HEK293 (cell line): Measurements from ENCODE around the gene GET3.

Experiments used
- CTCF ChIP-seq: fragments of 450-650 bp; formaldehyde crosslinking; IDR thresholded peaks from 2 replicates; pipeline ENCODE4 v1.5.1; 2016; ENCODE audit warnings: missing biosample characterization, missing genetic modification characterization
- GLIS1 ChIP-seq: fragments of 450-650 bp; formaldehyde crosslinking; IDR thresholded peaks from 2 replicates; pipeline ENCODE4 v1.5.1; 2016; ENCODE audit warnings: missing biosample characterization, missing genetic modification characterization
- KLF1 ChIP-seq: fragments of 450-650 bp; formaldehyde crosslinking; IDR thresholded peaks from 2 replicates; pipeline ENCODE4 v1.5.1; 2016; ENCODE audit warnings: missing biosample characterization, missing genetic modification characterization
- KLF16 ChIP-seq: fragments of 450-650 bp; formaldehyde crosslinking; IDR thresholded peaks from 2 replicates; pipeline ENCODE4 v1.5.1; 2017; ENCODE audit warnings: missing biosample characterization, missing genetic modification characterization
- KLF7 ChIP-seq: fragments of 450-650 bp; formaldehyde crosslinking; IDR thresholded peaks from 2 replicates; pipeline ENCODE4 v1.5.1; 2016; ENCODE audit warnings: missing biosample characterization, missing genetic modification characterization, borderline replicate concordance
- KLF9 ChIP-seq: fragments of 450-650 bp; formaldehyde crosslinking; IDR thresholded peaks from 2 replicates; pipeline ENCODE4 v1.5.1; 2016; ENCODE audit warnings: missing biosample characterization, missing genetic modification characterization, low read depth
- MEIS1 ChIP-seq: sonication (generic); formaldehyde crosslinking; IDR thresholded peaks from 2 replicates; pipeline ENCODE4 v1.8.1; 2022; ENCODE audit warnings: missing genetic modification reagents, mild to moderate bottlenecking, borderline replicate concordance
- MYNN ChIP-seq: fragments of 450-650 bp; formaldehyde crosslinking; IDR thresholded peaks from 2 replicates; pipeline ENCODE4 v1.5.1; 2016; ENCODE audit warnings: missing biosample characterization, missing genetic modification characterization, borderline replicate concordance
- OVOL3 ChIP-seq: fragments of 450-650 bp; formaldehyde crosslinking; IDR thresholded peaks from 2 replicates; pipeline ENCODE4 v1.5.1; 2016; ENCODE audit warnings: missing biosample characterization, missing genetic modification characterization
- PATZ1 ChIP-seq: fragments of 450-650 bp; formaldehyde crosslinking; IDR thresholded peaks from 2 replicates; pipeline ENCODE4 v1.5.1; 2016; ENCODE audit warnings: missing biosample characterization, missing genetic modification characterization
- PRDM1 ChIP-seq: fragments of 450-650 bp; formaldehyde crosslinking; IDR thresholded peaks from 2 replicates; pipeline ENCODE4; 2016; ENCODE audit warnings: missing biosample characterization, missing genetic modification characterization
- SCRT1 ChIP-seq: fragments of 450-650 bp; formaldehyde crosslinking; IDR thresholded peaks from 2 replicates; pipeline ENCODE4 v1.5.1; 2016; ENCODE audit warnings: missing biosample characterization, missing genetic modification characterization, borderline replicate concordance
- TRIM28 ChIP-seq: IDR thresholded peaks from 2 replicates; pipeline ENCODE4 v1.6.1; 2011; ENCODE audit warnings: low read length, control low read depth, borderline replicate concordance
- WT1 ChIP-seq: fragments of 450-650 bp; formaldehyde crosslinking; IDR thresholded peaks from 2 replicates; pipeline ENCODE4 v1.5.1; 2016; ENCODE audit warnings: missing biosample characterization, missing genetic modification characterization
- ZBTB8A ChIP-seq: fragments of 450-650 bp; formaldehyde crosslinking; IDR thresholded peaks from 2 replicates; pipeline ENCODE4 v1.5.1; 2016; ENCODE audit warnings: missing biosample characterization, missing genetic modification characterization
- ZFP69B ChIP-seq: fragments of 450-650 bp; formaldehyde crosslinking; IDR thresholded peaks from 2 replicates; pipeline ENCODE4 v1.5.1; 2016; ENCODE audit warnings: missing biosample characterization, missing genetic modification characterization
- ZNF175 ChIP-seq: fragments of 450-650 bp; formaldehyde crosslinking; IDR thresholded peaks from 2 replicates; pipeline ENCODE4 v1.5.1; 2016; ENCODE audit warnings: missing biosample characterization, missing genetic modification characterization
- ZNF2 ChIP-seq: fragments of 450-650 bp; formaldehyde crosslinking; IDR thresholded peaks from 2 replicates; pipeline ENCODE4 v1.5.1; 2016; ENCODE audit warnings: missing biosample characterization, missing genetic modification characterization
- ZNF433 ChIP-seq: fragments of 450-650 bp; formaldehyde crosslinking; IDR thresholded peaks from 2 replicates; pipeline ENCODE4 v1.5.1; 2016; ENCODE audit warnings: missing biosample characterization, missing genetic modification characterization, low read depth
- ZNF48 ChIP-seq: fragments of 450-650 bp; formaldehyde crosslinking; IDR thresholded peaks from 2 replicates; pipeline ENCODE4 v1.5.1; 2016; ENCODE audit warnings: missing biosample characterization, missing genetic modification characterization
- ZNF600 ChIP-seq: fragments of 450-650 bp; formaldehyde crosslinking; IDR thresholded peaks from 2 replicates; pipeline ENCODE4 v1.5.1; 2016; ENCODE audit warnings: missing biosample characterization, missing genetic modification characterization
- ZNF791 ChIP-seq: fragments of 450-650 bp; formaldehyde crosslinking; IDR thresholded peaks from 2 replicates; pipeline ENCODE4 v1.5.1; 2016; ENCODE audit warnings: missing biosample characterization, missing genetic modification characterization
- TF ChIP-seq, protein P1 (sequence below): fragments of 450-650 bp; formaldehyde crosslinking; IDR thresholded peaks from 2 replicates; pipeline ENCODE4 v1.5.1; 2017; ENCODE audit warnings: missing biosample characterization, missing genetic modification characterization
- TF ChIP-seq, protein P2 (sequence below): fragments of 450-650 bp; formaldehyde crosslinking; IDR thresholded peaks from 2 replicates; pipeline ENCODE4 v1.5.1; 2016; ENCODE audit warnings: missing biosample characterization, missing genetic modification characterization, low read depth
- TF ChIP-seq, protein P3 (sequence below): fragments of 450-650 bp; formaldehyde crosslinking; IDR thresholded peaks from 2 replicates; pipeline ENCODE4 v1.5.1; 2016; ENCODE audit warnings: missing biosample characterization, missing genetic modification characterization
- TF ChIP-seq, protein P4 (sequence below): fragments of 450-650 bp; formaldehyde crosslinking; IDR thresholded peaks from 2 replicates; pipeline ENCODE4 v1.5.1; 2016; ENCODE audit warnings: missing biosample characterization, missing genetic modification characterization
- TF ChIP-seq, protein P5 (sequence below): fragments of 450-650 bp; formaldehyde crosslinking; IDR thresholded peaks from 2 replicates; pipeline ENCODE4 v1.5.1; 2016; ENCODE audit warnings: missing biosample characterization, missing genetic modification characterization

Gene GET3

DNA sequence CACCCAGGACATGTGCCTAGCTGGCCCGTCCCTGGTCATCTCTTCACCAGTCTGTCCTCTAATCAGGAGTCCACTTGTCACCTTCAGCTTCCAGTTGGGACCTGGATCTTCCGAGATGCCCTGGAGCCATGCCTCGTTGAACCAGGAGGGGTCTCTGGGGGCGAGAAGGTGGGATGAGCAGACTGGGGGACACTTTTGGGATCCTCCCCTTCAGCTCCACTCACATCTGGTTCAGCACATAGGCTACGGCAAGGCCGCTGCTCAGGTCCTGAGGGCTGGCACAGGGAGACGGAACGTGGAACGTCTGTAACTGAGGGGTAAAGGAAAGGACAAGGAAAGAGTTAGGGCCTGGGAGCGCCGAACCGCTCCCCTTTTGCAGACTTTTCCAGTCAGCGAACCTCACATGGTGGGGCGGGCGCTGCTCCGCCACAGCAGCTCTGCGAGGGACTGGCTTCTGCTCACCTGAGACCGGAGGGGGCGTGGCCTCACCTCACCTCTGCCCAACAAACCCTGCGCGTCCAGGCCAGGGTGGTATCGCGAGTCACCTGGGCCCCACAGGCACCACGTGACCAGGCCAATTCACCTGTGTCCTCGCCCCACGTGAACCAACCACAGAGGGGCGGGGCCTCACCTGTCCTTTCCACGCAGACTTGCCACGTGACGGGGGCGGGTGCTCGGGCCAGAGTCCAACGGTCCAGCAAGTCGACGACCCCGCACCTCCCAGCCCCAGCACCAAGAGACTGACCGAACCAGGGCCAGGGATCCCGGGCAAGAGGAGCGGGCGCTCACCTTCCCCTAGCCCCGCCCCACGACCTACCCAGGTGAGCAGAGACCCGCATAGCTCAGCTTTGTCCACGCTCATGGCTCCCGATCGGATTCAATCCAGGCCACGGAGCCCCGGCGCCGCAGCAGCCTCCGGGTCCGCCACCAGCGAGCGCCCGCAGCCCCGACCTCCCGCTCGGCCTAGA lies 37.6 kb downstream of the GET3 start, which contains the start of gene HOOK2 (continued):
- TF ChIP-seq, protein P1, sequence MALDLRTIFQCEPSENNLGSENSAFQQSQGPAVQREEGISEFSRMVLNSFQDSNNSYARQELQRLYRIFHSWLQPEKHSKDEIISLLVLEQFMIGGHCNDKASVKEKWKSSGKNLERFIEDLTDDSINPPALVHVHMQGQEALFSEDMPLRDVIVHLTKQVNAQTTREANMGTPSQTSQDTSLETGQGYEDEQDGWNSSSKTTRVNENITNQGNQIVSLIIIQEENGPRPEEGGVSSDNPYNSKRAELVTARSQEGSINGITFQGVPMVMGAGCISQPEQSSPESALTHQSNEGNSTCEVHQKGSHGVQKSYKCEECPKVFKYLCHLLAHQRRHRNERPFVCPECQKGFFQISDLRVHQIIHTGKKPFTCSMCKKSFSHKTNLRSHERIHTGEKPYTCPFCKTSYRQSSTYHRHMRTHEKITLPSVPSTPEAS (tag by site-specific recombination) = no peak
- TF ChIP-seq, protein P2, sequence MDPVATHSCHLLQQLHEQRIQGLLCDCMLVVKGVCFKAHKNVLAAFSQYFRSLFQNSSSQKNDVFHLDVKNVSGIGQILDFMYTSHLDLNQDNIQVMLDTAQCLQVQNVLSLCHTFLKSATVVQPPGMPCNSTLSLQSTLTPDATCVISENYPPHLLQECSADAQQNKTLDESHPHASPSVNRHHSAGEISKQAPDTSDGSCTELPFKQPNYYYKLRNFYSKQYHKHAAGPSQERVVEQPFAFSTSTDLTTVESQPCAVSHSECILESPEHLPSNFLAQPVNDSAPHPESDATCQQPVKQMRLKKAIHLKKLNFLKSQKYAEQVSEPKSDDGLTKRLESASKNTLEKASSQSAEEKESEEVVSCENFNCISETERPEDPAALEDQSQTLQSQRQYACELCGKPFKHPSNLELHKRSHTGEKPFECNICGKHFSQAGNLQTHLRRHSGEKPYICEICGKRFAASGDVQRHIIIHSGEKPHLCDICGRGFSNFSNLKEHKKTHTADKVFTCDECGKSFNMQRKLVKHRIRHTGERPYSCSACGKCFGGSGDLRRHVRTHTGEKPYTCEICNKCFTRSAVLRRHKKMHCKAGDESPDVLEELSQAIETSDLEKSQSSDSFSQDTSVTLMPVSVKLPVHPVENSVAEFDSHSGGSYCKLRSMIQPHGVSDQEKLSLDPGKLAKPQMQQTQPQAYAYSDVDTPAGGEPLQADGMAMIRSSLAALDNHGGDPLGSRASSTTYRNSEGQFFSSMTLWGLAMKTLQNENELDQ (tag by site-specific recombination) = no peak
- no peak for TF ChIP-seq ZNF175 (tag by site-specific recombination)
- TF ChIP-seq, protein P3, sequence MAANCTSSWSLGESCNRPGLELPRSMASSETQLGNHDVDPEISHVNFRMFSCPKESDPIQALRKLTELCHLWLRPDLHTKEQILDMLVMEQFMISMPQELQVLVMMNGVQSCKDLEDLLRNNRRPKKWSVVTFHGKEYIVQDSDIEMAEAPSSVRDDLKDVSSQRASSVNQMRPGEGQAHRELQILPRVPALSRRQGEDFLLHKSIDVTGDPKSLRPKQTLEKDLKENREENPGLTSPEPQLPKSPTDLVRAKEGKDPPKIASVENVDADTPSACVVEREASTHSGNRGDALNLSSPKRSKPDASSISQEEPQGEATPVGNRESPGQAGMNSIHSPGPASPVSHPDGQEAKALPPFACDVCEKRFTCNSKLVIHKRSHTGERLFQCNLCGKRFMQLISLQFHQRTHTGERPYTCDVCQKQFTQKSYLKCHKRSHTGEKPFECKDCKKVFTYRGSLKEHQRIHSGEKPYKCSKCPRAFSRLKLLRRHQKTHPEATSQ (tag by site-specific recombination) = 0 out of 2 replicates have a peak, but pooled peaks have one; percentile 21
- no peak for TF ChIP-seq ZBTB8A
- peak; percentile 92 for TF ChIP-seq KLF9 (tag by site-specific recombination)
- TF ChIP-seq MEIS1 = no peak
- no peak for TF ChIP-seq ZNF2
- no peak for TF ChIP-seq MYNN (tag by site-specific recombination)
- TF ChIP-seq OVOL3 = no peak
- no peak for TF ChIP-seq WT1 (tag by site-specific recombination)
- TF ChIP-seq SCRT1 (tag by site-specific recombination) = peak; percentile 45; the same call in 1 of the 2 replicates
- TF ChIP-seq, protein P4, sequence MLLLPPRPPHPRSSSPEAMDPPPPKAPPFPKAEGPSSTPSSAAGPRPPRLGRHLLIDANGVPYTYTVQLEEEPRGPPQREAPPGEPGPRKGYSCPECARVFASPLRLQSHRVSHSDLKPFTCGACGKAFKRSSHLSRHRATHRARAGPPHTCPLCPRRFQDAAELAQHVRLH (tag by site-specific recombination) = no peak
- TF ChIP-seq ZFP69B = peak; percentile 83
- no peak for TF ChIP-seq ZNF791 (tag by site-specific recombination)
- TF ChIP-seq KLF16 = peak; percentile 18; the same call in 1 of the 2 replicates
- no peak for TF ChIP-seq KLF7
- TF ChIP-seq GLIS1 (tag by site-specific recombination) = peak; percentile 29; the same call in 1 of the 2 replicates
- no peak for TF ChIP-seq PRDM1 (tag by site-specific recombination)
- no peak for TF ChIP-seq ZNF433
- TF ChIP-seq, protein P5, sequence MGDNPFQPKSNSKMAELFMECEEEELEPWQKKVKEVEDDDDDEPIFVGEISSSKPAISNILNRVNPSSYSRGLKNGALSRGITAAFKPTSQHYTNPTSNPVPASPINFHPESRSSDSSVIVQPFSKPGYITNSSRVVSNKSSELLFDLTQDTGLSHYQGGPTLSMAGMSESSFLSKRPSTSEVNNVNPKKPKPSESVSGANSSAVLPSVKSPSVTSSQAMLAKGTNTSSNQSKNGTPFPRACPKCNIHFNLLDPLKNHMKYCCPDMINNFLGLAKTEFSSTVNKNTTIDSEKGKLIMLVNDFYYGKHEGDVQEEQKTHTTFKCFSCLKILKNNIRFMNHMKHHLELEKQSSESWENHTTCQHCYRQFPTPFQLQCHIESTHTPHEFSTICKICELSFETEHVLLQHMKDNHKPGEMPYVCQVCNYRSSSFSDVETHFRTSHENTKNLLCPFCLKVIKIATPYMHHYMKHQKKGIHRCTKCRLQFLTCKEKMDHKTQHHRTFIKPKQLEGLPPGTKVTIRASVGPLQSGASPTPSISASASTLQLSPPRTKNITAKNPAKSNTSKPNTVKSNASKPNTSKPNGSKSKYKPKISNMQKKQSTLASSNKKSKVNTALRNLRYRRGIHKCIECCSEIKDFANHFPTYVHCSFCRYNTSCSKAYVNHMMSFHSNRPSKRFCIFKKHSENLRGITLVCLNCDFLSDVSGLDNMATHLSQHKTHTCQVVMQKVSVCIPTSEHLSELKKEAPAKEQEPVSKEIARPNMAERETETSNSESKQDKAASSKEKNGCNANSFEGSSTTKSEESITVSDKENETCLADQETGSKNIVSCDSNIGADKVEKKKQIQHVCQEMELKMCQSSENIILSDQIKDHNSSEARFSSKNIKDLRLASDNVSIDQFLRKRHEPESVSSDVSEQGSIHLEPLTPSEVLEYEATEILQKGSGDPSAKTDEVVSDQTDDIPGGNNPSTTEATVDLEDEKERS (tag by site-specific recombination) = no peak
- TF ChIP-seq TRIM28 = no peak
- TF ChIP-seq KLF1 (tag by site-specific recombination) = no peak; the same call in 1 of the 2 replicates
- TF ChIP-seq ZNF600 (tag by site-specific recombination) = peak; percentile 77
- no peak for TF ChIP-seq CTCF
- TF ChIP-seq PATZ1 (tag by site-specific recombination) = no peak
- no peak for TF ChIP-seq ZNF48 (tag by site-specific recombination)
